Lower lobe of right lung (tissue), 2 donors: ENCODE measurements around the gene PCSK9. TPM values are rescaled to one million over a fixed set of nuclear protein-coding genes. Genes with fewer than 3 reads are reported as not detected.

Source experiments
- ATAC-seq, 2 donors: fragments of 200-7000 bp; cut with Tn5 transposase; one replicate each; pipeline ENCODE4 v1.9.1; 2020 to 2022; ENCODE audit warnings: mild to moderate bottlenecking in 2 of 2, moderate library complexity in 2 of 2
- DNase-seq: peaks from one replicate; pipeline ENCODE4 v3.0.0-alpha.2; 2020
- H3K27ac ChIP-seq: fragments of 200-600 bp; one replicate; pipeline ENCODE4 v1.8.0; 2022
- H3K27me3 ChIP-seq: fragments of 200-600 bp; one replicate; pipeline ENCODE4 v1.8.0; 2022; ENCODE audit warnings: low read depth
- H3K36me3 ChIP-seq: fragments of 200-600 bp; one replicate; pipeline ENCODE4 v1.8.0; 2022; ENCODE audit warnings: mild to moderate bottlenecking
- H3K4me1 ChIP-seq: fragments of 200-600 bp; one replicate; pipeline ENCODE4 v1.8.0; 2022
- H3K4me3 ChIP-seq: fragments of 200-600 bp; one replicate; pipeline ENCODE4 v1.8.0; 2022; ENCODE audit warnings: mild to moderate bottlenecking
- H3K9me3 ChIP-seq: fragments of 200-600 bp; one replicate; pipeline ENCODE4 v1.8.0; 2022
- CTCF ChIP-seq: fragments of 200-600 bp; IDR thresholded peaks from one replicate; pipeline ENCODE4 v1.8.0; 2022; ENCODE audit warnings: antibody characterized with exemption, mild to moderate bottlenecking
- intact Hi-C: fragments of 100-400 bp; cut with DNase I; formaldehyde crosslinking; loops from one replicate; pipeline ENCODE4 v1.11.0; 2022
- total RNA-seq: library from RNA; stranded (reverse); fragmentation: NEBNext Ultra II Directional; extraction: Animal tissue kit (Norgen Biotek cat#: 25700); gene quantifications from one replicate; pipeline ENCODE4 v1.2.1, GENCODE V29; 2021
- donor health status: DM: no; HTN: yes; CAD: no; lungs with severe emphysema.

The PCSK9 gene
- total RNA-seq, 1 donor from 2014 or later, result 25.7 TPM

GRCh38 chr1:55041613-55042012, 2.3 kb downstream of the PCSK9 start:
- intact Hi-C loops, result no loop called here
- ATAC-seq, result no peak
- TF ChIP-seq CTCF, result no peak
- Histone ChIP-seq H3K4me1 (peaks cover 7% of the 10 kb centered on the region), H3K9me3 (no peaks in the 10 kb centered on the region), H3K4me3 (no peak overlapping the region), H3K27me3 (peaks cover 28% of the 10 kb centered on the region), H3K36me3 (no peaks in the 10 kb centered on the region), H3K27ac (no peak overlapping the region)
- DNase-seq, result no peak

- no peak for ATAC-seq
- intact Hi-C loops, result no loop called here
- Histone ChIP-seq H3K36me3 (peaks cover 4% of the 10 kb centered on the region), H3K4me1 (peaks cover 7% of the 10 kb centered on the region), H3K4me3 (no peak overlapping the region), H3K9me3 (no peaks in the 10 kb centered on the region), H3K27ac (no peak overlapping the region), H3K27me3 (peaks cover 25% of the 10 kb centered on the region)
- no peak for DNase-seq
- no peak for TF ChIP-seq CTCF
Observed at GRCh38 chr1:55043011-55043410, 3.7 kb downstream of the PCSK9 start.

- intact Hi-C loops, result no loop called here
- no peak for TF ChIP-seq CTCF
- ATAC-seq (no peak), DNase-seq (no peak)
- no peak overlapping the region for H3K27ac ChIP-seq
- H3K4me1 ChIP-seq, result peaks cover 7% of the 10 kb centered on the region
- no peak overlapping the region for H3K4me3 ChIP-seq
- H3K36me3 ChIP-seq, result peaks cover 4% of the 10 kb centered on the region
- peaks cover 25% of the 10 kb centered on the region for H3K27me3 ChIP-seq
- H3K9me3 ChIP-seq, result no peaks in the 10 kb centered on the region
Observed at GRCh38 chr1:55043726-55044125, 4.4 kb downstream of the PCSK9 start.

- no peaks in the 10 kb centered on the region for H3K4me1 ChIP-seq
- H3K27ac ChIP-seq, result no peak overlapping the region
- no peak overlapping the region for H3K4me3 ChIP-seq
- TF ChIP-seq CTCF, result no peak
- DNase-seq, result no peak
- H3K36me3 ChIP-seq, result peaks cover 4% of the 10 kb centered on the region
- no peaks in the 10 kb centered on the region for H3K9me3 ChIP-seq
- intact Hi-C loops, result no loop called here
- peaks cover 17% of the 10 kb centered on the region for H3K27me3 ChIP-seq
- no peak for ATAC-seq
Observed at GRCh38 chr1:55044617-55045397, 5.5 kb downstream of the PCSK9 start.

GRCh38 chr1:55045430-55045829, 6.1 kb downstream of the PCSK9 start:
- no peaks in the 10 kb centered on the region for H3K4me1 ChIP-seq
- H3K4me3 ChIP-seq, result no peak overlapping the region
- ATAC-seq, result no peak
- peaks cover 4% of the 10 kb centered on the region for H3K36me3 ChIP-seq
- intact Hi-C loops, result no loop called here
- peaks cover 11% of the 10 kb centered on the region for H3K27me3 ChIP-seq
- DNase-seq, result no peak
- no peaks in the 10 kb centered on the region for H3K9me3 ChIP-seq
- no peak for TF ChIP-seq CTCF
- no peak overlapping the region for H3K27ac ChIP-seq
